A673 (cell line): ENCODE measurements around the gene UNC79. TPM values are rescaled to one million over a fixed set of nuclear protein-coding genes. Genes with fewer than 3 reads are reported as not detected.

Experiments
- BruUV-seq: library from RNA; stranded (reverse); fragments of 400-500 nt; replicated peaks from 2 replicates; lab custom pipeline; 2021; lab: Mats Ljungman, UMichigan
- CTCF ChIA-PET: fragments of 300-600 bp; sonication (Branson Sonifier 250); formaldehyde crosslinking; loops from one replicate; lab custom pipeline; 2022; ENCODE audit warnings: antibody characterized with exemption; lab: Charles Lee
- POLR2A ChIA-PET: fragments of 300-600 bp; sonication (Branson Sonifier 250); formaldehyde crosslinking; loops from one replicate; lab custom pipeline; 2022; ENCODE audit warnings: antibody characterized with exemption; ENCODE audit not compliant: low non-redundant PET; lab: Charles Lee
- DNase-seq: peaks from one replicate; pipeline ENCODE4 v3.0.0-alpha.2; 2015; ENCODE audit warnings: low spot score
- H3K27ac ChIP-seq: fragments of 200-600 bp; sonication (generic); 2 replicates; pipeline ENCODE4 v1.5.1; 2016; ENCODE audit warnings: mixed run types, low read depth, mild to moderate bottlenecking, mixed read lengths, antibody characterized with exemption, low read length; ENCODE audit not compliant: poor library complexity, severe bottlenecking
- H3K27me3 ChIP-seq: fragments of 200-600 bp; sonication (generic); replicated peaks from 2 replicates; pipeline ENCODE4 v1.6.1; 2017; ENCODE audit warnings: mixed run types, low read depth, mild to moderate bottlenecking, mixed read lengths, antibody characterized with exemption, low read length; ENCODE audit not compliant: insufficient read depth, poor library complexity
- H3K36me3 ChIP-seq: fragments of 200-600 bp; sonication (generic); 2 replicates; pipeline ENCODE4 v1.6.1; 2016; ENCODE audit warnings: mixed run types, mild to moderate bottlenecking, mixed read lengths, antibody characterized with exemption, low read length; ENCODE audit not compliant: insufficient read depth, poor library complexity, severe bottlenecking
- H3K4me1 ChIP-seq: fragments of 200-600 bp; sonication (generic); 2 replicates; pipeline ENCODE4 v1.6.1; 2017; ENCODE audit warnings: mixed run types, mild to moderate bottlenecking, mixed read lengths, antibody characterized with exemption, low read length; ENCODE audit not compliant: insufficient read depth, poor library complexity, severe bottlenecking
- H3K4me3 ChIP-seq: fragments of 200-600 bp; sonication (generic); 2 replicates; pipeline ENCODE4 v1.5.1; 2016; ENCODE audit warnings: low read depth, mixed run types, mild to moderate bottlenecking, mixed read lengths, low read length; ENCODE audit not compliant: poor library complexity, severe bottlenecking
- H3K9me3 ChIP-seq: fragments of 200-600 bp; sonication (generic); 2 replicates; pipeline ENCODE4 v1.6.1; 2016; ENCODE audit warnings: mixed run types, low read depth, mild to moderate bottlenecking, mixed read lengths, antibody characterized with exemption, low read length; ENCODE audit not compliant: poor library complexity, severe bottlenecking
- CTCF ChIP-seq: fragments of 300-800, 200-600 bp; sonication (generic); conservative IDR thresholded peaks from 2 replicates; pipeline ENCODE4 v1.5.1; 2017; ENCODE audit warnings: low read depth, mild to moderate bottlenecking, antibody characterized with exemption, low read length, moderate library complexity, mixed read lengths
- EZH2 ChIP-seq: fragments of 200-600 bp; sonication (generic); IDR thresholded peaks from 2 replicates; pipeline ENCODE4 v1.6.1; 2017; ENCODE audit warnings: borderline replicate concordance, low read depth, mild to moderate bottlenecking, mixed read lengths, antibody characterized with exemption, low read length; ENCODE audit not compliant: poor library complexity, severe bottlenecking
- intact Hi-C: fragments of 100-400 bp; cut with micrococcal nuclease; formaldehyde crosslinking; loops from one replicate; pipeline ENCODE4 v1.10.0; 2022; ENCODE audit not compliant: unreplicated experiment
- total RNA-seq: library from RNA; stranded (reverse); gene quantifications from 2 replicates; pipeline ENCODE4 v1.2.3, GENCODE V29; 2021

The UNC79 gene
- total RNA-seq, 1 experiment from 2014 or later, result 0.15 TPM

GRCh38 chr14:93690146-93690545 is 259.4 kb downstream of the UNC79 start:
- no peak overlapping the region for H3K27ac ChIP-seq
- DNase-seq, result no peak
- CTCF ChIA-PET, result no interaction called here
- H3K4me3 ChIP-seq, result no peak overlapping the region
- H3K27me3 ChIP-seq, result peaks cover 14% of the 10 kb centered on the region
- H3K9me3 ChIP-seq, result no peaks in the 10 kb centered on the region
- POLR2A ChIA-PET, result no interaction called here
- H3K36me3 ChIP-seq, result no peaks in the 10 kb centered on the region
- TF ChIP-seq EZH2, result no peak
- TF ChIP-seq CTCF, result no peak
- BruUV-seq, result no TSS peak
- intact Hi-C loops, result no loop called here
- H3K4me1 ChIP-seq, result no peaks in the 10 kb centered on the region

DNA sequence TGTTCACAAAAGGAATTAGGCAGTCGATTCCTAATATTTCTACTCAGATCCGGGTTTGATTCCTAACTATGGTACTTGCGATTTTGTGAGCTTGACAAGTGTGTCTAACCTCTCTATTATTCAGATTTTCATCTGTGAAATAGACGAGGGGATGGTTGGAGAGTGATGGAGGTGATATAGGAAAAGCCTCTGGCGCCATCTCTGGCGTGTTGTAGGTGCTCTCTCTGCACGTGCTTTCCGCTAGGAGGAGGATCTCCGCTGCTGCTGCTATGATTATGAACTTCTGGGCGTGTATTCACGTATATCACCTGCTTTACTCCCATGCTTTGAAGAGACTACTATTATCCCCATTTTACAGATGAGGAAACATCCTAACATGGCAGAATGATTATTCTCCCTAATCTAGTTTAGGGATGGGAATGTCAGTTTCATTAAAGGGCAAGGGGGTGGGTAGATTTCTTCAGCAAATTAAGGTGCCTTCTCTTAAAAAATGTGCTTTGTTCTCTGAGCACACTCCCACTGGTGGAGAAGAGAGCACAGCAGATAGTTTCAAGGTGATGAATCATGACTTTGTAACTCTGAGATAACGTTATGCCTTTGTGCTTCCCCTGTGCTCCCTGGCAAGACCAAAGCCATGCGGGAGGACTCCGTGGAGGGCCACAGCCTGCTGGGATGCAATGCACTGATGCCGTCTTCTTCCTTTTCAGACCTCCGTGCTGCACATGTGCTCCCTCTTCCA is 260.5 kb downstream of the UNC79 start:
- no peaks in the 10 kb centered on the region for H3K36me3 ChIP-seq
- ChIA-PET CTCF (no interaction called here), POLR2A (no interaction called here)
- H3K4me1 ChIP-seq, result no peaks in the 10 kb centered on the region
- TF ChIP-seq CTCF (peak; percentile 30; the same call in 1 of the 2 replicates), EZH2 (no peak)
- no peaks in the 10 kb centered on the region for H3K9me3 ChIP-seq
- intact Hi-C loops, result no loop called here
- H3K27ac ChIP-seq, result no peak overlapping the region
- no TSS peak for BruUV-seq
- H3K27me3 ChIP-seq, result peaks cover 5% of the 10 kb centered on the region
- H3K4me3 ChIP-seq, result no peak overlapping the region
- DNase-seq, result no peak

- no TSS peak for BruUV-seq
- Histone ChIP-seq H3K36me3 (no peaks in the 10 kb centered on the region), H3K4me3 (no peak overlapping the region), H3K4me1 (no peaks in the 10 kb centered on the region), H3K9me3 (no peaks in the 10 kb centered on the region), H3K27ac (no peak overlapping the region), H3K27me3 (peaks cover 4% of the 10 kb centered on the region)
- ChIA-PET POLR2A (no interaction called here), CTCF (no interaction called here)
- intact Hi-C loops, result no loop called here
- no peak for DNase-seq
- no peak for TF ChIP-seq CTCF
Observed at GRCh38 chr14:93693914-93694313, 263.2 kb downstream of the UNC79 start.
